Aorta (tissue), 5 donors: ENCODE data around the gene ALLC. TPM values are rescaled to one million over a fixed set of nuclear protein-coding genes. Genes with fewer than 3 reads are reported as not detected.
"Not testable (repeated sequence)": the region's sequence is repeated elsewhere in the genome, so short reads cannot be mapped to it uniquely, and the experiment has no call there.

ENCODE experiments used
- ATAC-seq: fragments of 200-7000 bp; cut with Tn5 transposase; one replicate; pipeline ENCODE4 v1.9.1; 2022; ENCODE audit warnings: moderate library complexity; ENCODE audit not compliant: low FRiP score
- DNase-seq, 2 donors: peaks; one replicate each; pipeline ENCODE4 v3.0.0-alpha.2; 2020
- H3K27ac ChIP-seq, 2 donors: one replicate each; pipeline ENCODE4 v1.5.1; 2013; ENCODE audit warnings: low read length in 2 of 2, mild to moderate bottlenecking in 2 of 2, moderate library complexity in 2 of 2, control low read depth in 1 of 2, inconsistent platforms in 1 of 2, low read depth in 1 of 2
- H3K27me3 ChIP-seq, 2 donors: one replicate each; pipeline ENCODE4 v1.6.1; 2013; ENCODE audit warnings: control low read depth in 1 of 2, low read length in 1 of 2, mild to moderate bottlenecking in 1 of 2, moderate library complexity in 1 of 2; ENCODE audit not compliant: insufficient read depth in 2 of 2, control insufficient read depth in 1 of 2
- H3K36me3 ChIP-seq, 2 donors: one replicate each; pipeline ENCODE4 v1.6.1; 2013; ENCODE audit warnings: control low read depth in 1 of 2, low read length in 1 of 2, mild to moderate bottlenecking in 1 of 2; ENCODE audit not compliant: insufficient read depth in 2 of 2, control insufficient read depth in 1 of 2
- H3K4me1 ChIP-seq, 2 donors: one replicate each; pipeline ENCODE4 v1.6.1; 2013; ENCODE audit warnings: low read length in 2 of 2, control low read depth in 1 of 2, mild to moderate bottlenecking in 1 of 2, moderate library complexity in 1 of 2; ENCODE audit not compliant: insufficient read depth in 2 of 2, control insufficient read depth in 1 of 2
- H3K4me3 ChIP-seq, 2 donors: one replicate each; pipeline ENCODE4 v1.5.1; 2013; ENCODE audit warnings: low read length in 2 of 2, control low read depth in 1 of 2, mild to moderate bottlenecking in 1 of 2
- H3K9me3 ChIP-seq: one replicate; pipeline ENCODE4 v1.6.1; 2013; ENCODE audit warnings: mild to moderate bottlenecking, low read length; ENCODE audit not compliant: control insufficient read depth
- WGBS, 2 donors: extraction: QIAGEN DNeasy Blood & Tissue Kit; methylation state at CpG; one replicate each; pipeline ENCODE4 v1.1.7; 2013; 5-methylcytosine and 5-hydroxymethylcytosine counted together
- intact Hi-C, 2 donors: fragments of 100-400 bp; cut with DNase I; formaldehyde crosslinking; loops; one replicate each; pipeline versions ENCODE4 v1.14.2 to v1.15.0; 2022
- long read RNA-seq, 2 donors: library from polyadenylated mRNA; unstranded; transcript quantifications; one replicate each; pipeline ENCODE4 v2.0.0, GENCODE V29; 2020 to 2021
- polyA plus RNA-seq, 2 donors: library from polyadenylated mRNA; stranded (reverse); fragments of 200-250 nt; gene quantifications; one replicate each; pipeline ENCODE4 v1.2.3, GENCODE V29; 2013
- total RNA-seq, 2 donors: library from RNA; stranded (reverse); fragmentation: NEBNext Ultra II Directional; extraction: Animal tissue kit (Norgen Biotek cat#: 25700); gene quantifications; one replicate each; pipeline ENCODE4 v1.2.1, GENCODE V29; 2021
- donor health status: healthy with polysubstance abuse.
- donor health status: Bipolar disorder and iron deficiency.
- donor health status: DM: no; HTN: no; CAD: no.
- donor health status: DM: no; HTN: no; CAD: no.
- donor health status: DM: yes; HTN: yes; CAD: no.

The ALLC gene
- not detected for total RNA-seq
- 1 to 10 TPM; 1.4 to 5.3 TPM for polyA plus RNA-seq
- long read RNA-seq, donor 1: 0 reads
- long read RNA-seq, donor 2: 0 reads

GRCh38 chr2:3657881-3658280, at the start of gene ALLC:
Gene ALLC (plus strand): TSS chr2:3658200. CDS start chr2:3671158, 12,958 bp downstream.
- intact Hi-C loops: no loop called here
- no peak for ATAC-seq
- no peak for DNase-seq
- Histone ChIP-seq H3K4me3 (no peak within 1 kb of the TSS), H3K27ac (no peak within 1 kb of the TSS), H3K9me3 (no peaks in the 10 kb centered on the region), H3K36me3 (no peaks in the 10 kb centered on the region), H3K27me3 (no peaks in the 10 kb centered on the region), H3K4me1 (no peaks in the 10 kb centered on the region)
- 93 to 95% methylated on average over 7 of the region's 7 CpGs for WGBS, 2 donors

GRCh38 chr2:3608373-3609278, 49.4 kb upstream of the ALLC start:
- WGBS, 2 donors: 75 to 86% methylated on average over 19 of the region's 19 CpGs
- Histone ChIP-seq H3K9me3 (peaks cover 1% of the 10 kb centered on the region), H3K27ac (no peak overlapping the region), H3K27me3 (no peaks in the 10 kb centered on the region), H3K4me3 (no peak overlapping the region), H3K36me3 (no peaks in the 10 kb centered on the region), H3K4me1 (no peaks in the 10 kb centered on the region)
- peak in 1 of 2 donors; percentile 44 for DNase-seq
- ATAC-seq: no peak
- intact Hi-C loops: no loop called here

GRCh38 chr2:3609279-3609673, 48.7 kb upstream of the ALLC start:
- H3K4me3 ChIP-seq, H3K27me3 ChIP-seq, H3K4me1 ChIP-seq, ATAC-seq, DNase-seq, H3K9me3 ChIP-seq, H3K27ac ChIP-seq, H3K36me3 ChIP-seq, intact Hi-C loops: not testable (repeated sequence)
- 80 to 82% methylated on average over 4 of the region's 4 CpGs for WGBS, 2 donors

GRCh38 chr2:3610415-3610814, 47.6 kb upstream of the ALLC start:
- DNase-seq: peak in 1 of 2 donors; percentile 42
- WGBS, 2 donors: 81 to 90% methylated on average over 9 of the region's 9 CpGs
- H3K27ac ChIP-seq: no peak overlapping the region
- H3K4me3 ChIP-seq: no peak overlapping the region
- H3K27me3 ChIP-seq: no peaks in the 10 kb centered on the region
- ATAC-seq: no peak
- H3K9me3 ChIP-seq: peaks cover 1% of the 10 kb centered on the region
- intact Hi-C loops: no loop called here
- H3K4me1 ChIP-seq: no peaks in the 10 kb centered on the region
- H3K36me3 ChIP-seq: no peaks in the 10 kb centered on the region

GRCh38 chr2:3610881-3611505, 47.0 kb upstream of the ALLC start:
- 66 to 70% methylated on average over 23 of the region's 23 CpGs for WGBS, 2 donors
- Histone ChIP-seq H3K4me1 (no peaks in the 10 kb centered on the region), H3K27me3 (no peaks in the 10 kb centered on the region), H3K27ac (no peak overlapping the region), H3K36me3 (no peaks in the 10 kb centered on the region), H3K4me3 (no peak overlapping the region), H3K9me3 (peaks cover 1% of the 10 kb centered on the region)
- peak in 1 of 2 donors; percentile 63 for DNase-seq
- intact Hi-C loops: no loop called here
- no peak for ATAC-seq

- Histone ChIP-seq H3K4me3 (no peak overlapping the region), H3K36me3 (no peaks in the 10 kb centered on the region), H3K27ac (no peak overlapping the region), H3K9me3 (peaks cover 1% of the 10 kb centered on the region), H3K27me3 (no peaks in the 10 kb centered on the region), H3K4me1 (no peaks in the 10 kb centered on the region)
- DNase-seq (peak in 1 of 2 donors; percentile 59), ATAC-seq (no peak)
- intact Hi-C loops: no loop called here
- WGBS, 2 donors: 80 to 90% methylated on average over 11 of the region's 11 CpGs
These were observed 46.4 kb upstream of the ALLC start for GRCh38 chr2:3611589-3611988.

- intact Hi-C loops: no loop called here
- no peak for ATAC-seq
These were observed 45.1 kb upstream of the ALLC start for GRCh38 chr2:3612639-3613523.

GRCh38 chr2:3613524-3613905, 44.5 kb upstream of the ALLC start:
- 93 to 95% methylated on average over 12 of the region's 12 CpGs for WGBS, 2 donors
- no peaks in the 10 kb centered on the region for H3K4me1 ChIP-seq

More at GRCh38 chr2:3612639-3613523, 45.1 kb upstream of the ALLC start:
- H3K36me3 ChIP-seq: no peaks in the 10 kb centered on the region
- H3K27ac ChIP-seq: no peak overlapping the region
- H3K4me1 ChIP-seq: no peaks in the 10 kb centered on the region
- no peaks in the 10 kb centered on the region for H3K27me3 ChIP-seq
- WGBS, 2 donors: 83 to 85% methylated on average over 28 to 29 of the region's 29 CpGs
- peak in 1 of 2 donors; percentile 68 for DNase-seq
- H3K4me3 ChIP-seq: no peak overlapping the region
- H3K9me3 ChIP-seq: peaks cover 1% of the 10 kb centered on the region

More at GRCh38 chr2:3613524-3613905, 44.5 kb upstream of the ALLC start:
- no peak for ATAC-seq
- H3K4me3 ChIP-seq: no peak overlapping the region
- peaks cover 1% of the 10 kb centered on the region for H3K9me3 ChIP-seq
- no peak for DNase-seq
- H3K27me3 ChIP-seq: no peaks in the 10 kb centered on the region
- no peaks in the 10 kb centered on the region for H3K36me3 ChIP-seq
- H3K27ac ChIP-seq: no peak overlapping the region
- intact Hi-C loops: no loop called here
